Islet of Langerhans (tissue), 1 donor: ENCODE data around the gene PCNX1.
"Not testable (repeated sequence)": the region's sequence is repeated elsewhere in the genome, so short reads cannot be mapped to it uniquely, and the experiment has no call there.

Experiments
- FAIRE-seq: peaks from one replicate; lab custom pipeline; 2011; peaks lifted over from hg19 to GRCh38; lab: Jason Lieb, UNC

PCNX1 gene

DNA sequence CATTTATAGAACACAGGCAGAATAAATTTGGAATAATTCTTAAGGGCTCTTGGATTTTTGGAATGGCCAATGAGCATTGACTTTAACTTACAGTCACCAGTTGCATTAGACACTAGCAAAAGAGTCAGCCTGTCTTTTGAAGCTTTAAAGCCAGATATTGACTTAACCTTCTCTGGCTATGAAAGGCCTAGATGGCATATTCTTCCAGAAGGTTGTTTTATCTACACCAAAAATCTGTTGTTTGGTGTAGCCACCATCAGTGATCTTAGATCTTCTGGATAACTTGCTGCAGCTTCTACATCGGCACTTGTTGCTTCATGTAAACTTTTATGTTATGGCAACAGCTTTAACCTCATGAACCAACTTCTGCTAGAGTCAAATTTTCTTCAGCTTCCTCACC, 10.4 kb downstream of the PCNX1 start:
- no peak for FAIRE-seq

DNA sequence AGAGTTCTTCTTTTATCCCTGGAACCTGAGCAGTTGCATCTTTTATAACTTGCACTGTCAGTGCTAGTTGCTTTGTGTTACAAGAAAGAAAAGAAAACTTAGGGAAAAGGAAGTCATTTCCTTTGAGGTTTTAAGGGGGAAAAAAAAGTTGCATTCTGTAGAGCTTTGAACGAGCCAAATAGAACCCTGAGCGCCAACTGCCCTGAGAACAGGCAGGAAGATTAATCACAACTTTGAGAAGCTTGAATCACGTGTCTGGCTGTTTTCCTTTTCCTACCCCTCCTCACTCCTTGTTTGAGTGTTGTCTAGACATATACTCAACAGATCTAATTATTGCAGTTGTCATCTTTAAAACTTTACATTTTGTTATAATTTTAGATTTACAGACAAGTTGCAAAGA, 12.5 kb downstream of the PCNX1 start:
- FAIRE-seq = no peak

- no peak for FAIRE-seq
Observed at GRCh38 chr14:70920608-70921007, 13.3 kb downstream of the PCNX1 start.

DNA sequence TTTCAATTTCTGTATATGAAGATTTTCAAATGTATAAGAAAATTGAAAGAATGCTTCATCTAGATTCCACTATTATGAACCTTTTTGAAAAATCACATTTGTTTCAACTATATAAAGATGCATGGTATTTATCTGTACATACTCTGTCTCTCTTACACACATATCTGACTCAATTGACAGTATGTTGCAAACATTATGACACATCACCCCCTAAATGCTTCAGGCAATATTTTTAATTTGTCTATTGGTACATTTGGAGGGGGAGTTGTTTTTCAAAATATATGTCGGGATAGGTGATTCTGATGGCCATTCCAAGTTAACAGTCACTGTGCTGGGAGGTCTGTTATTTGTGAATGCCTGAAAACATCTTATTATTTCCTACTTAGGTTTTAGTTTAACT, 14.4 kb downstream of the PCNX1 start:
- no peak for FAIRE-seq

DNA sequence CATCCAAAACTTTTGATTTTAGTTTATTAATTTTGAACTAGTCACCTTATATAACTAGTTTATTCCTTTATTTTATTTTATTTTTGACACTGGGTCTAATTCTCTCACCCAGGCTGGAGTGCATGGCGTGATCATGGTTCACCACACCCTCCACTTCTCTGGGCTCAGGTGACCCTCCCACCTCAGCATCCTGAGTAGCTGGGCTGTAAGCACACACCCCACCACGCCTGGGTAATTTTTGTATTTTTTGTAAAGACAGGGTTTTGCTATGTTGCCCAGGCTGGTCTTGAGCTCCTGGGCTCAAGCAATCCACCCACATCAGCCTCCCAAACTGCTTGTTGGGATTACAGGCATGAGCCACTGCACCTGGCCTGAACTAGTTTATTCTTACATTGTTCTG, 17.3 kb downstream of the PCNX1 start:
- no peak for FAIRE-seq

GRCh38 chr14:70926235-70926830, 19.1 kb downstream of the PCNX1 start:
- FAIRE-seq = no peak

DNA sequence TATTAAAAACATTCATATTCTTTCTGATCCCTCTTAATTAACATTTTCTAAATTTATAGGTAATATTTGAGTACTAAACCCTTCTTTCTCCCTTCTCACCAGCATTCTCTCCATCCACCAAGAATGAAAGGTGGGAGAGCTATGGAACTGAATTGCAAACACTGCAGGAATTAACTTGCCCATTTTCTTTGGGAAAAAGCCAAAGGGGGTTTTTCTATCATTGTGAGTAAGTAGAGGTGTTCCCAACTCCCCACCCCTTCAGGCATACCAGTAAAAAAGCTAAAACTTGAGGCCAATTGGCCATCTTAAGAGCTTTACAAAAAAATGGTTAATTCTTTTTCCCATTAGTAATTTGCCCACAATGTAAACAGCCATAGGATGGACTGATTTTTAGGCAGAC, 23.7 kb downstream of the PCNX1 start:
- no peak for FAIRE-seq

GRCh38 chr14:70934084-70934483, 26.8 kb downstream of the PCNX1 start:
- FAIRE-seq = peak; percentile 24

GRCh38 chr14:70934502-70935134, 27.4 kb downstream of the PCNX1 start:
- no peak for FAIRE-seq

DNA sequence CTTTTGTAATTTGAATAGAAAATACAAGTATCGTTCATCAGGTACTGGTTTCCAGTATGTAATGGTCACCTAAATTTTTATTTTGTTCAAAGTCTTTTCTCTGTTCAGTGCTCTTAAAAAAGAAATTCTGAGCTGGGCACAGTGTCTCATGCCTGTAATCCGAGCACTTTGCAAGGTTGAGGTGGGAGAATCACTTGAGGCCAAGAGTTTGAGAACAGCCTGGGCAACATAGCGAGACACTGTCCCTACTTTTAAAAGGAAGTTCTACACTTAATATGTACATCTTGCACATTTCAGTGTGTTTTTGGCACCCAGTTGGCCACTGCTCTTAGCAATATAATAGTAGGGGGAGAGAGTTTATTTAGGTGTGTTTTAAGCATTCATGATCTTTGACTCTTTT, 27.9 kb downstream of the PCNX1 start:
- FAIRE-seq = no peak

DNA sequence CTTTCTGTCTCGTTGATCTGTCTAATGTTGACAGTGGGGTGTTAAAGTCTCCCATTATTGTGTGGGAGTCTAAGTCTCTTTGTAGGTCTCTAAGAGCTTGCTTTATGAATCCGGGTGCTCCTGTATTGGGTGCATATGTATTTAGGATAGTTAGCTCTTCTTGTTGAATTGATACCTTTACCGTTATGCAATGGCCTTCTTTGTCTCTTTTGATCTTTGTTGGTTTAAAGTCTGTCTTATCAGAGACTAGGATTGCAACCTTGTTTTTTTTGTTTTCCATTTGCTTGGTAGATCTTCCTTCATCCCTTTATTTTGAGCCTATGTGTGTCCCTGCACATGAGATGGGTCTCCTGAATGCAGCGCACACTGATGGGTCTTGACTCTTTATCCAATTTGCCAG, 32.4 kb downstream of the PCNX1 start:
- not testable (repeated sequence) for FAIRE-seq

- FAIRE-seq = not testable (repeated sequence)
Observed at GRCh38 chr14:70941637-70942341, 34.5 kb downstream of the PCNX1 start.

GRCh38 chr14:70942342-70942706, 35.1 kb downstream of the PCNX1 start:
- no peak for FAIRE-seq

GRCh38 chr14:70942721-70943120, 35.5 kb downstream of the PCNX1 start:
- FAIRE-seq = not testable (repeated sequence)

- no peak for FAIRE-seq
Observed at GRCh38 chr14:70943838-70944237, 36.6 kb downstream of the PCNX1 start.

DNA sequence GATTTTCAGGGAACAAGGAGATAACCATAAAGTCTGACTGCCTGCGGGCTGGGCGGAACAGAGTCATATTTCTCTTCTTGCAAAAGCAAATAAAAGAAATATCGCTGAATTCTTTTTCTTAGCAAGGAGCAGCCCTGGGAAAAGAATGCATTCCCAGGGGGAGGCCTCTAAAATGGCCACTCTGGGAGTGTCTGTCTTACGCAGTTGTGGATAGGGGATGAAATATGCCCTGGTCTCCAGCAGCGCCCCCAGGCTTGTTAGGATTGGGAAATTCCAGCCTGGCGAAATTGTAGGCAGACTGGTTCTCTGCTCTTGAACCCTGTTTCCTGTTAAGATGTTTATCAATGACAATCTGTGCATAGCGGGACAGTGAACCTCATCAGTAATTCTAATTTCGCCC, 40.5 kb downstream of the PCNX1 start:
- no peak for FAIRE-seq

- no peak for FAIRE-seq
Observed at GRCh38 chr14:70952485-70952884, 45.2 kb downstream of the PCNX1 start.

DNA sequence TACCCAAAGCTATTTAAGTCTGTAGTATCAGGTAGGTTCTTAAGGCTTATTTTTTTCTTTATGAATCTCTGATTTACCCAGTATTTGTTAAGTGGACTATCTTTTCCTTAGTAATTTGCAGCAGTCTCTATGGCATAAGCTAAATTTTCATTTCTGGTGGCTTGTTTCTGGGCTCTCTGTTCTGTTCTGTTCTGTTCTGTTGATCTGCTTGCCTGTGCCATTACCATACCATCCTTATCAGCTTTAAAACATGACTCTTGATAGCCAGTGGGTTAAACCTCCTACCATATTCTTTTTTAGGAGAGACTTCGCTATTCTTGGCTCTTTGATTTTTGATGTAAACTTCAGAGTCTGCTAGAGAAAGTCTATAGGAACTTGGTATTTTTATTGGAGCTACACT, 46.8 kb downstream of the PCNX1 start:
- no peak for FAIRE-seq

- FAIRE-seq = peak; percentile 62
Observed at GRCh38 chr14:70955543-70956480, 48.6 kb downstream of the PCNX1 start.

- no peak for FAIRE-seq
Observed at GRCh38 chr14:70956511-70956910, 49.3 kb downstream of the PCNX1 start.

DNA sequence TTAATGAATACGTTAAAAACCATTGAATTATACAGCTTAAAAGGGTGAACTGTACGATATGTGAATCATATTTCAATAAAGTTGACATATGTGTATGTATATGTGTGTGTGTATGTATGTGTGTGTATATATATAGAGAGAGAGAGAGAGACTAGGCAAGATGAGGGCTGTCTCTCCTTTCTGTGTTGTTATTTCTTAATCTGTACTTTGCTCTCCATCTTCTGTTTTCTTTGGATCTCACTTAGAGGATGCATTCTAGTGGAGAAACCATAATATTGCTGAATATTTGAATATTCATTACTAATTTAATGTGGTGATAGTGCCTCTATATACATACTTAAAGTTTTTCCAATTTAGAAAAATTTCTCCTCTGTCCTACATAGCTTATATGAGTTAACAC, 50.5 kb downstream of the PCNX1 start:
- no peak for FAIRE-seq

GRCh38 chr14:70962935-70963334, 55.7 kb downstream of the PCNX1 start:
- no peak for FAIRE-seq

DNA sequence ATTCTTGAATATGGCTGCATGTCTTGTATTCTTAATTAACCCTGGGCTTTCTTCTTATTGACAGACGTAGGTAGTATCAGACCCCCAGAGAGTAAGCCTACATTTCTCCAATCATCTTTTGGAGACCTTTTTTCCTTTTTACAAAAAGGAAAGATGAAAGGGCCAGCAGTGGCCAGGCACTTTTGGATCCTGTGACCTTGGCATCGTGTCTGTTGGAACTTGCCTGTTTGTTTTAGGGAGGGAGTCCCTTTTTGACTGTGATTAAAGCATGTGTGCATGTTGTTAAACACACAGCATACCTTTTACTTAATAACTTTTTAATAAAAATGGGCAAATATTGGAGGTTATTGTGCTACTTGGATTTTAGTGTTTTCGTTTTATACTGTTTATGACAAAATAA, 57.2 kb downstream of the PCNX1 start:
- no peak for FAIRE-seq
